IMR-90 (cell line): ENCODE data around the gene GYS1. TPM values are rescaled to one million over a fixed set of nuclear protein-coding genes. Genes with fewer than 3 reads are reported as not detected.

ENCODE experiments used
- microRNA-seq, 2 experiments: library from miRNA; stranded (forward) in 1 of 2; unstranded in 1 of 2; fragments of 10-50 nt in 1 of 2; fragments of <30 nt in 1 of 2; gene quantifications in 1 of 2; microRNA quantifications in 1 of 2; one replicate each; pipeline versions ENCODE3 to v1.1.0; 2013 to 2020; ENCODE audit not compliant: insufficient read depth in 1 of 2, insufficient read length in 1 of 2, unreplicated experiment in 1 of 2
- polyA plus RNA-seq, 3 experiments: library from polyadenylated mRNA; depleted of rRNA; stranded (reverse); fragments of >200 nt; gene quantifications; 2 replicates each; pipeline ENCODE4 v1.2.3, GENCODE V29; 2012; ENCODE audit warnings: low replicate concordance in 1 of 3
- small RNA-seq, 5 experiments: library from RNA; depleted of rRNA; stranded (forward); fragments of <200 nt; gene quantifications; one replicate each; pipeline ENCODE3, GENCODE V24; 2012
- total RNA-seq: library from RNA; depleted of rRNA; stranded (reverse); fragments of >200 nt; gene quantifications from 2 replicates; pipeline ENCODE4 v1.2.3, GENCODE V29; 2012; rRNA removed

The GYS1 gene
- total and polyA plus RNA-seq, 2 of the 4 experiments (the other 2 are of a cell fraction) = 38.7 to 72.2 TPM

Small RNA genes lying within 50 kb of the gene (microRNA-seq; reads per million reads assigned to microRNA genes)
- gene AC026803.1 (ENCODE audit: insufficient read depth, insufficient read length) (not detected), gene MIR6798 (ENCODE audit: insufficient read depth in 1 of 2, insufficient read length in 1 of 2, unreplicated experiment in 1 of 2) (0 reads per million in 2 experiments)

Small RNA genes lying within 50 kb of the gene (small RNA-seq; reads per million reads assigned to genes)
- gene AC026803.1 = 0 to 0.65 (median 0) reads per million in 5 experiments
- gene MIR6798 = 0 reads per million in 5 experiments

Other genes starting within 250 kb of the GYS1 start
- gene IZUMO1, start 246.4 kb downstream of the GYS1 start, total RNA-seq = not detected in 2 replicates
- not detected in 2 replicates for gene IZUMO1, start 246.4 kb downstream of the GYS1 start, polyA plus RNA-seq (2012; rRNA removed)
- under 0.01 and 0.18 TPM in 2 replicates for gene FUT1, start 240.7 kb downstream of the GYS1 start, total RNA-seq
- gene FUT1, start 240.7 kb downstream of the GYS1 start, polyA plus RNA-seq (2012; rRNA removed) = 0.03 and 0.09 TPM in 2 replicates
- gene FGF21, start 237.8 kb downstream of the GYS1 start, total RNA-seq = not detected in 2 replicates
- gene FGF21, start 237.8 kb downstream of the GYS1 start, polyA plus RNA-seq (2012; rRNA removed) = not detected in 2 replicates
- gene BCAT2, start 182.3 kb downstream of the GYS1 start, total RNA-seq = 20.1 and 21.7 TPM in 2 replicates
- 42.2 and 45.3 TPM in 2 replicates for gene BCAT2, start 182.3 kb downstream of the GYS1 start, polyA plus RNA-seq (2012; rRNA removed)
- 0.54 and 0.56 TPM in 2 replicates for gene HSD17B14, start 156.8 kb downstream of the GYS1 start, total RNA-seq
- gene HSD17B14, start 156.8 kb downstream of the GYS1 start, polyA plus RNA-seq (2012; rRNA removed) = 4.5 and 5.6 TPM in 2 replicates
- gene PLEKHA4, start 124.7 kb downstream of the GYS1 start, total RNA-seq = 4.2 and 4.5 TPM in 2 replicates
- 14.4 and 17.2 TPM in 2 replicates for gene PLEKHA4, start 124.7 kb downstream of the GYS1 start, polyA plus RNA-seq (2012; rRNA removed)
- 26.7 and 39.4 TPM in 2 replicates for gene PPP1R15A, start 120.9 kb downstream of the GYS1 start, total RNA-seq
- gene PPP1R15A, start 120.9 kb downstream of the GYS1 start, polyA plus RNA-seq (2012; rRNA removed) = 87.7 and 104 TPM in 2 replicates
- gene TULP2, start 94.6 kb downstream of the GYS1 start, total RNA-seq = under 0.01 TPM in 1 of 2 replicates, not detected in the other
- gene TULP2, start 94.6 kb downstream of the GYS1 start, polyA plus RNA-seq (2012; rRNA removed) = 0.20 and 0.26 TPM in 2 replicates
- gene NUCB1, start 93.0 kb downstream of the GYS1 start, total RNA-seq = 37.3 and 39.2 TPM in 2 replicates
- 253 and 261 TPM in 2 replicates for gene NUCB1, start 93.0 kb downstream of the GYS1 start, polyA plus RNA-seq (2012; rRNA removed)
- 0.28 and 0.36 TPM in 2 replicates for gene DHDH, start 59.6 kb downstream of the GYS1 start, total RNA-seq
- 0.33 and 0.53 TPM in 2 replicates for gene DHDH, start 59.6 kb downstream of the GYS1 start, polyA plus RNA-seq (2012; rRNA removed)
- gene BAX, start 38.4 kb downstream of the GYS1 start, total RNA-seq = 23.3 and 26.1 TPM in 2 replicates
- gene BAX, start 38.4 kb downstream of the GYS1 start, polyA plus RNA-seq (2012; rRNA removed) = 169 and 181 TPM in 2 replicates
- gene FTL, start 28.0 kb downstream of the GYS1 start, total RNA-seq = 913 and 1,057 TPM in 2 replicates
- 2,766 and 2,944 TPM in 2 replicates for gene FTL, start 28.0 kb downstream of the GYS1 start, polyA plus RNA-seq (2012; rRNA removed)
- 354 and 391 TPM in 2 replicates for gene RUVBL2, start 578 bp upstream of the GYS1 start, total RNA-seq
- gene RUVBL2, start 578 bp upstream of the GYS1 start, polyA plus RNA-seq (2012; rRNA removed) = 196 and 225 TPM in 2 replicates
- not detected in 2 replicates for gene LHB, start 23.8 kb upstream of the GYS1 start, total RNA-seq
- not detected in 2 replicates for gene LHB, start 23.8 kb upstream of the GYS1 start, polyA plus RNA-seq (2012; rRNA removed)
- gene CGB3, start 31.0 kb upstream of the GYS1 start, total RNA-seq = not detected in 2 replicates
- not detected in 2 replicates for gene CGB3, start 31.0 kb upstream of the GYS1 start, polyA plus RNA-seq (2012; rRNA removed)
- not detected in 2 replicates for gene CGB2, start 38.6 kb upstream of the GYS1 start, total RNA-seq
- gene CGB2, start 38.6 kb upstream of the GYS1 start, polyA plus RNA-seq (2012; rRNA removed) = not detected in 2 replicates
- gene CGB1, start 43.6 kb upstream of the GYS1 start, total RNA-seq = not detected in 2 replicates
- gene CGB1, start 43.6 kb upstream of the GYS1 start, polyA plus RNA-seq (2012; rRNA removed) = not detected in 2 replicates
- not detected in 2 replicates for gene CGB5, start 50.5 kb upstream of the GYS1 start, total RNA-seq
- gene CGB5, start 50.5 kb upstream of the GYS1 start, polyA plus RNA-seq (2012; rRNA removed) = not detected in 2 replicates
- gene CGB8, start 55.8 kb upstream of the GYS1 start, total RNA-seq = not detected in 2 replicates
- 0.47 and 0.48 TPM in 2 replicates for gene CGB8, start 55.8 kb upstream of the GYS1 start, polyA plus RNA-seq (2012; rRNA removed)
- not detected in 2 replicates for gene CGB7, start 64.4 kb upstream of the GYS1 start, total RNA-seq
- 1.7 and 1.9 TPM in 2 replicates for gene CGB7, start 64.4 kb upstream of the GYS1 start, polyA plus RNA-seq (2012; rRNA removed)
- gene NTF4, start 71.5 kb upstream of the GYS1 start, total RNA-seq = 0.18 TPM in 1 of 2 replicates, not detected in the other
- 0.09 and 0.11 TPM in 2 replicates for gene NTF4, start 71.5 kb upstream of the GYS1 start, polyA plus RNA-seq (2012; rRNA removed)
- gene KCNA7, start 79.4 kb upstream of the GYS1 start, total RNA-seq = not detected in 2 replicates
- gene KCNA7, start 79.4 kb upstream of the GYS1 start, polyA plus RNA-seq (2012; rRNA removed) = 0.02 TPM in 1 of 2 replicates, not detected in the other
- 72.8 and 81.4 TPM in 2 replicates for gene SNRNP70, start 92.1 kb upstream of the GYS1 start, total RNA-seq
- gene SNRNP70, start 92.1 kb upstream of the GYS1 start, polyA plus RNA-seq (2012; rRNA removed) = 200 and 344 TPM in 2 replicates
- gene LIN7B, start 121.1 kb upstream of the GYS1 start, total RNA-seq = 2.8 and 3.8 TPM in 2 replicates
- 8.0 and 9.9 TPM in 2 replicates for gene LIN7B, start 121.1 kb upstream of the GYS1 start, polyA plus RNA-seq (2012; rRNA removed)
- gene C19orf73, start 125.8 kb upstream of the GYS1 start, total RNA-seq = 0.28 TPM in 1 of 2 replicates, not detected in the other
- 1.2 and 2.0 TPM in 2 replicates for gene C19orf73, start 125.8 kb upstream of the GYS1 start, polyA plus RNA-seq (2012; rRNA removed)
- gene PPFIA3, start 126.2 kb upstream of the GYS1 start, total RNA-seq = 0.83 and 0.90 TPM in 2 replicates
- 1.9 and 2.4 TPM in 2 replicates for gene PPFIA3, start 126.2 kb upstream of the GYS1 start, polyA plus RNA-seq (2012; rRNA removed)
- not detected in 2 replicates for gene HRC, start 162.1 kb upstream of the GYS1 start, total RNA-seq
- 0.03 TPM in 1 of 2 replicates, not detected in the other for gene HRC, start 162.1 kb upstream of the GYS1 start, polyA plus RNA-seq (2012; rRNA removed)
- gene TRPM4, start 164.5 kb upstream of the GYS1 start, total RNA-seq = 1.9 and 2.2 TPM in 2 replicates
- gene TRPM4, start 164.5 kb upstream of the GYS1 start, polyA plus RNA-seq (2012; rRNA removed) = 17.4 and 19.7 TPM in 2 replicates